Esophagus squamous epithelium (tissue), 4 donors: ENCODE data around the gene AREL1.

Source experiments
- POLR2A ChIP-seq, 4 donors: fragments of 450-650 bp; IDR thresholded peaks; one replicate each; pipeline ENCODE4 v1.6.1; 2017; ENCODE audit warnings: antibody characterized with exemption in 4 of 4, mild to moderate bottlenecking in 4 of 4, moderate library complexity in 3 of 4
- TF ChIP-seq, protein P1 (sequence below), 6 experiments: fragments of 450-650 bp in 4 of 6; fragments of 200-600 bp in 2 of 6; sonication (generic) in 2 of 6; IDR thresholded peaks; one replicate each; pipeline ENCODE4 v1.5.1; 2016 to 2019; ENCODE audit warnings: antibody characterized with exemption in 6 of 6, mild to moderate bottlenecking in 4 of 6, moderate library complexity in 4 of 6

DNA sequence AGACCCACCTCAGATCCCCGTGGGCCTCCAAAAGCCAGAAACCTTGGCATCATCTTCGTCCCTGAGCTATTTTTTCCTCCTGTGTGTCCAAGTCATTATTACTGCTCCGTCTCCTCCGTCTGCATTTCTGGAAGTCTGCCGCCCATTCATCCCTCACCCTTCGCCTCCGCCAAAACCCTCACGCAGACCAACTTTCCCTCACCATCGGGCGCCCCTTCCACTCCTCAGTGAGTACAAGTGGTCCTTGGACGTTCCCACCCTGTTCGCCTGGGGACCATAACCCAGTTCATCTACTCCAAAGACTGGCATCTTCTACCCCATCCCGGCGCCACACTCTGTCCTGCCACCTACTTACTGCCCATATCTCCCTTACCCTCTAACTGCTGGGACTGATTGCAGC is 97.1 kb downstream of the AREL1 start:
- TF ChIP-seq, protein P1, sequence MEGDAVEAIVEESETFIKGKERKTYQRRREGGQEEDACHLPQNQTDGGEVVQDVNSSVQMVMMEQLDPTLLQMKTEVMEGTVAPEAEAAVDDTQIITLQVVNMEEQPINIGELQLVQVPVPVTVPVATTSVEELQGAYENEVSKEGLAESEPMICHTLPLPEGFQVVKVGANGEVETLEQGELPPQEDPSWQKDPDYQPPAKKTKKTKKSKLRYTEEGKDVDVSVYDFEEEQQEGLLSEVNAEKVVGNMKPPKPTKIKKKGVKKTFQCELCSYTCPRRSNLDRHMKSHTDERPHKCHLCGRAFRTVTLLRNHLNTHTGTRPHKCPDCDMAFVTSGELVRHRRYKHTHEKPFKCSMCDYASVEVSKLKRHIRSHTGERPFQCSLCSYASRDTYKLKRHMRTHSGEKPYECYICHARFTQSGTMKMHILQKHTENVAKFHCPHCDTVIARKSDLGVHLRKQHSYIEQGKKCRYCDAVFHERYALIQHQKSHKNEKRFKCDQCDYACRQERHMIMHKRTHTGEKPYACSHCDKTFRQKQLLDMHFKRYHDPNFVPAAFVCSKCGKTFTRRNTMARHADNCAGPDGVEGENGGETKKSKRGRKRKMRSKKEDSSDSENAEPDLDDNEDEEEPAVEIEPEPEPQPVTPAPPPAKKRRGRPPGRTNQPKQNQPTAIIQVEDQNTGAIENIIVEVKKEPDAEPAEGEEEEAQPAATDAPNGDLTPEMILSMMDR (IDR thresholded peaks at IDR 0.05): no peak
- no peak for TF ChIP-seq POLR2A (IDR thresholded peaks at IDR 0.05)
